GM20431 (cell line): ENCODE results near the gene ODAD4.
"Not testable (repeated sequence)": the region's sequence is repeated elsewhere in the genome, so short reads cannot be mapped to it uniquely, and the experiment has no call there.

ENCODE experiments used
- in situ Hi-C: fragments of 300-500 bp; cut with MseI, MboI; formaldehyde crosslinking; loops from one replicate; pipeline ENCODE4 v1.15.0; 2020; ENCODE audit warnings: low sequenced_read_pairs; ENCODE audit not compliant: unreplicated experiment

Gene ODAD4

DNA sequence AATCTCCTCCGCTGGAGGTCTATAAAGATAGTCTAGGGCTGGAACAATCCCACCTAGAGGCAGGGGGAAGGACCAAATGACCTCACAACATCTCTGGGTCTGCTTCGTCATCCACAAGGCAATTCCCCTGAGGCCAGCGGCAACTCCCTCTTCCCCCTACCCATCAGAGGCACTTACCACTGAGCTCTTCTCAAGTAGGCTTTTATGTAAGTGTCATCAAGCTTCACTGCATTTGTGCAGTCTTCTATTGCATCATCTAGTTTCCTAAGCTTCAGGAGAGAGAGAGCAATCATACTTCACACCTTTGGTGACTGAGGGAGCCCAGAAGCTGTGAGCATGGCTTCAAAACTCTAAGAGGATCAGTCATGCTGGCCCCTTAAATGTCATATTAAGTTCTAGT is 57.2 kb downstream of the ODAD4 start:
- in situ Hi-C loops = no loop called here

DNA sequence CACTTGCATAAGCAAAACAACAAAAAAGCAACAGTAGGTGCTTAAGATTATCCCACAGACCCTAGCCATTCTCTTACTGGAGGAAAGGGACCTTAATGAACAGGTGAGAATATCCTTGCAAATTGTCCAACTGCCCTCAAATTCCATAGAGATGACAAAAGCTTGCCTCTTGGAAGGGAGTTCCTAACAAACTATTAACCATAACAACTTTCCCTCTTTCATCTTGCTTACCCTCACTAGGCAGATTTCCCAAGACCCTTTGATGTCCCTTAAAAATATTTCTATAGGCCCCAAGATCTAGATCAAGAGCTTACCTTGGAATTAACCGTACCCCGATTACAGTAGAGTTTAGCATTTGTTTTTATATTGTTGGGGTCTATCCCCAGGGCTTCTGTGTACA is 58.0 kb downstream of the ODAD4 start:
- in situ Hi-C loops = no loop called here

DNA sequence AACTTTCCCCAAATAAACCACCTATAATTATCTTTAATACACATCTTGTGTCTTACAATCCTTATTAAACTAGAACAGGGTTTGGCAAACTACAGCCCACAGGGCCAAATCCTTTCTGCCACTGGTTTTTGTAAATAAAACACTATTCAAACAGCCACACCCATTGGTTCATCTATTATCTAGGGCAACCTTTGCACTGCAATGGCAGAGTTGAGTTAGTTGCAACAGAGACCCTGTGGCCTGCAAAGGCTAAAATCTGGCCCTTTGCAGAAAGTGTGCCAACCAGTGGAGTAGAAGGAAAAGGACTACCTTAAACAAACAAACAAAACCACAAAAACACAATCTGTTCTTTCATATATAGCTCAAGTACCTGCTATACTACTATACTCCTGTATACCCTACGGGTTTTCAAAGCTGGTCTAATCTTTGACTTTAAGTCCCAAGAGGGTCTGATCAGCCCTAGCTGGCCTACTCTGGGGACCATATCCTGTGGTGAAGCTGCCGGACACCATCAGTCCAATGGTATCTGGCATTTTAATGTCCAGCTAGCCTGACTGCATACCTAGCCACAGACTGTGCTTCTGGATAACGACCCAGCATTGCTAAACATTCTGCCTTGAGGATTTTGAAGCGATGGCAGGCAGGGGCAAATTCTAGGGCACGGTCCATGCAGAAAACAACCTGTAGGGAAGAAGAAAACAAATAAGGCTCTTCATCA is 59.4 kb downstream of the ODAD4 start:
- in situ Hi-C loops = no loop called here

DNA sequence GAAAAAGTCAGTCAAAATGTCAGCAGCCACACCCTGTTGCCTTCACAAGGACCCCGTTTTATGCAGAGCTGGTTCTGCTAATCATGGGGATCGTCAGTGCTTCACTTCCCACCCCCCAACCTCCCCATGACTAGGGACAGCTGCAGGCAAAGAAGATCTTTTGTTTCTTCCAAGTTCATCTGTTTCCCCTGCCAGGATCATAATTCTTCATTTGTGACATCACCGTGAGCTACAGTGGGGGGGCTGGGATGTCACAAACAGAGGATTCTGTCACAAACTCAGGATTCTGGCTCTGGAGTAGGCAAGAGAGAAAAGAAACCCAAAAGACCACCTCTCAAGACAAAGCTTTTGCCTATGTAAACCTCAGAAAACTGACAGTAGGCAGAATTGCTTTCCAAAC is 62.2 kb downstream of the ODAD4 start:
- in situ Hi-C loops = no loop called here

DNA sequence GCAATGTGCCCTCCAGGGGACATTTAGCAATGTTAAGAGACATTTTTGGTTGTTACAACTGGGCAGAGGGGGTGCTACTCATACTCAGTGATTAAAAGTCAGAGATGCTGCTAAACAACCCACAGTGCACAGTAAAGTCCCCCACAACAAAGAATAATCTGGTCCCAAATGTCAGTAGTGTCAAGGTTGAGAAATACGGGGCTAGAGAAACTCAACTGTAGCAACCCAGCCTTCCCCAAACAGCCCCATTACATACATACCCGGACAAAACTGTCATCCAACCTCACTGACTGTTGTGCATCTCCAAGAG is 66.4 kb downstream of the ODAD4 start:
- in situ Hi-C loops = no loop called here

DNA sequence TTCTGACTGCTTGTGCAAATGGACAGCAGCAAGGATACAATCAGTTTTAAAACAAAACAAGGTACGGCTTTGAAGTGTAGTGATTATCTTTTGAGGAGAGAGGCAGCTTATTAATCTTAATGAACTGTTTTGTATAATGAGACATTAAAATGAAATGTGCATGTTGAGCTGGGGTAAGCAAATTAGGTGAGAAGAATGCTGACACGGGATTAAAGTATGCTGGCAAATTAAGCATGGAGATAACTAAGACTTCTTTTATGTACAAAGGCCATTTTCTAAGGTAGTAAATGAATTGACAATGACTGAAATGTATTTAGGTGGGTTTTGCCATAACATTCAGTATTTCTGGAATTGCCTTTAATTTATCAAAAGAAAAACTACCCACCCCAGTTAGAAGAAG is 68.1 kb downstream of the ODAD4 start:
- in situ Hi-C loops = no loop called here

DNA sequence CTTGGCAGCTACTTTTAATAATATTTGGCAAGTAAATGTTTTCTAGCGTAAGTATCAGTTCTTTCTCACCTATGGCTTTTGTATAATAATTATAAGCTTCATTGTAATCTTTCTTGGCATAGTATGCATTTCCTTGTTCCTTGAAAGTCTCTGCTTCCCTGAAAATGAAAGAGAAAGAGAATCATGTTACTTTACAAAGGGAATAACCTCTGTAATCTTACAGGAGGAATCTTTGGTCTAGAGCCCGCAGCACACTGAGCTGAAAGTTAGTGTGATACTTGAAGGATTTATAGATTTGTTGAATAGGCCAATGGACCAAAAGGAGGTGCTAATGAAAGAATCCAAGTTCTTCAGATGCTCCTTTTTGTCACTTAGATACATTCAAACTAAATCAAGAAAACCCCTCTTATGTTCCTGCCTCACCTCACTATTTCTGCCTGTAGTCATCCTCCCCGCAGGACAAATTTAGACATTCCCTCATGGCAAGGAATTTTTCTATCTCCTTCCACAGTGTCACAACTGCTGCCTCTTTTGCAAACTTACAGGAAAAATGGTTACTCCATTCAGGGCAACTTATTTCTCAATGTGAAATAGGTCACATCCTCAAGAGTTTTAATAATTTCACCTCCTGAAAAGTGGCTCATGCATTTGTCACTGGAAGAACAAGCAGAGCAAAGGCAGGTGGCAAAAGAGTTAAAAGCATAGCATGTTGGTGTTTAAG is 70.2 kb downstream of the ODAD4 start:
- in situ Hi-C loops = no loop called here

DNA sequence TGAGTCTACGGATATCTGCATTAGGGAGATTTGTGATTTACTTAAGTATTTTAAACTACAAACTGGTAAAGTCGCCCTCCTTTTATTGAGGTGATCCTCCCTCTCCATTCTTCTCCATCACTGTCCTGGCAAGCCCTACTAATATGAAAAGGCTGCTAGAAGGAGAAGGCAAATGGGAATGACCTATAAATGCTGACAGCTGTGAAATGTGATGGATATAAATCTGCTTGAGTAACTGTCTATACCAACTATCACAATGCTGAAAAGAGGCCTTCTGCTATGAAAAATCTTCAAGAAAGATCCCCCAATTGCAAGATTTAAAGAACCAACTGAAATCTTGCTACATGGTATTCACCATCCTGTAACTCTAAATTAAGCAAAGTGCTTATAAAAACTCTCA is 71.3 kb downstream of the ODAD4 start:
- in situ Hi-C loops = no loop called here

DNA sequence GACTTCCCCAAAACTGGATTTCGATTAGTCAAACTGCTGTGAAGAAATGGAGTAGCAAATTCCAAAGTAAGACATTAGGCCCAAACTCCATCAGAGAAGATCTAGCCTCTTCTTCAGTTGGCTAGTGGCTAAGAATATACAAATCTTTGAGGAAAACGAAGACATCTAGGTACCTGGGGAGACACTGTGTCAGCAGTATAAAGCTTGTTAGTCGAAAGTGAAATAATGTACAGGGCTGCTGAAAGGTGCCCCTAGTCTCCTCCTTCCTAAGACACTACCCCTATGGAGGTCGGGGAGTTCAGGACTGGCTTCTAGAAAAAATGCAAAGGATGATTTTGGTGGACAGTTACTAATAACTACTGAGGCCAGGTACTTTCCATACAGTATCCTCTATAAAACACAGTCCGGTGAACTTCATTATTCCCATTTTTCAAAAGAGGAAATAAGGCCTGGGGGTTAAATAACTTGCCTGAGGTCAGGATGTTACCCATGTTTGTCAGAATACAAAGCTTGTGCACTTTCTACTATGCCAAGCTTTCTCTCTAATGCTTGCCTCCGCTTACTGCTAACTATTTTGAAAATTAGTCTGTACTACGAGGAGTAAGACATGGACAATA is 71.9 kb downstream of the ODAD4 start:
- in situ Hi-C loops = no loop called here

DNA sequence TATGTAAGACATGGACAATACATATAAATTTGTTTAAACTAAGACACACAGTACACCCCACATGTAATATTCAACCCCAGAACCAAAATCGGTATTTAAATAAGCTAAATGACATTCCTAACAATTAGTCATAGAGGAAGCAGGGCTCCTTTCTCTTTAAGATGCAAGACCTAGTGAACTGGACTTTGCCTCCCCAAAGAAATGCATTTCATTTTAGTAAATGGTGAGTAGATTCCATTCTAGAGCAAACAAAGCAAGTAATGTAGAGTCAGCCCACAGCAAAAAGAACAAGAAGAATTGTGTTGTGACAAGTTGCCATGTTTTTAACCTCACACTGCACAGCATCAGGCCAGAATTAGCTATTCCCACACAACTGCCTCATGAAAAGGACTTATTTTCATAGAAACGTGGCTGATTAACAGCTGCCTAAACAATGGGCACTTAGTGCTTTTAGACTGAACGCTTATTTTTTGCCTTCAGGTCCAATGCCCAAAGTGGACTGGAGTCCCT is 72.4 kb downstream of the ODAD4 start:
- in situ Hi-C loops = no loop called here

DNA sequence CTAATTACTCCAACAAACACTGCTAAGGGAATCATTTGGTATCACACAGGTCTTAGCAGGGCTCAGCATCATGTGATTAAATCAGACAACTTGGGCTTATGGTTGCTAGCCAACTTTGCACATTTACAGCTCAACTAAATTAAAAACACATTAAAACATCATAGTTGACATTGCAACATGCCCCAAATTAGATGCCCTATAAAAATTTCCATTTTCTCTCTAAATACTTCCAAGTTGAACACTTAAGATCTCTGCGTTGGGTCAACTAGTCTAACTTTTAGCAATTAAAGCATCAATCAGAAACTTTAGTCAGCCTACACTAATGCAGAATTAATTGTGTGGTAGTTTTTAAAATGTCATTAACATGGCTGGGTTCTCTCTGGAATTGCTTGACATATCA is 74.7 kb downstream of the ODAD4 start:
- in situ Hi-C loops = no loop called here

DNA sequence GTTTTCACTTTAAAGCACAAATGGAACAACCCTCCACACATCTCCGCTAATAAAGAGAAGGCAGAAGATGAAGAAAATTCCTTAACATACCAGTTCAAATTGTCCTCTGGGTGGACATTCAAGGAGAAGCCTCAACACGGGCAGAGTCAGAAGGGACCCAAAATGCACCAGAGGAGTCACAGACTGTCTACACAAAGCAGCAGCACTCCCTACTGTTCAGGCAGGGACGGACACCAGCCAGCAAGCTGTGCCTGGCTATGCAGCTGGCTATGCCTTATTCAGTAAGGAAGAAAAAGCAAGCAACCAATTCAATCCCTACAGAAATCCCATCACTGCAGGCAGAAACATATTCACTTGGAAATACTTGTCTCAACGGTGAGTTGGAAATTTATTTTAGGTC is 78.8 kb downstream of the ODAD4 start:
- in situ Hi-C loops = no loop called here

DNA sequence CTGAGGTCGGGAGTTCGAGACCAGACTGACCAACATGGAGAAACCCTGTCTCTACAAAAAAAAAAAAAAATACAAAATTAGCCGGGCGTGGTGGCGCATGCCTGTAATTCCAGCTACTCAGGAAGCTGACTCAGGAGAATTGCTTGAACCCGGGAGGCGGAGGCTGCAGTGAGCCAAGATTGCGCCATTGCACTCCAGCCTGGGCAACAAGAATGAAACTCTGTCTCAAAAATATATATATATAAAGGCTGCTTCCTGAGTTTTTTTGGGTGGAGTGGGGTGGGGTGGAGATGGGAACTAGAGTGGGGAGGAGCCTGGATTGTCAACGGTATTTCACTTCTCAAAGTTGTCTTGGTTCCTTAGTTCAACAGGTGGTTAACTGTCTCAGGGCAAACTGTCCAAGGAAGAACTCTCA is 79.9 kb downstream of the ODAD4 start:
- in situ Hi-C loops = not testable (repeated sequence)

DNA sequence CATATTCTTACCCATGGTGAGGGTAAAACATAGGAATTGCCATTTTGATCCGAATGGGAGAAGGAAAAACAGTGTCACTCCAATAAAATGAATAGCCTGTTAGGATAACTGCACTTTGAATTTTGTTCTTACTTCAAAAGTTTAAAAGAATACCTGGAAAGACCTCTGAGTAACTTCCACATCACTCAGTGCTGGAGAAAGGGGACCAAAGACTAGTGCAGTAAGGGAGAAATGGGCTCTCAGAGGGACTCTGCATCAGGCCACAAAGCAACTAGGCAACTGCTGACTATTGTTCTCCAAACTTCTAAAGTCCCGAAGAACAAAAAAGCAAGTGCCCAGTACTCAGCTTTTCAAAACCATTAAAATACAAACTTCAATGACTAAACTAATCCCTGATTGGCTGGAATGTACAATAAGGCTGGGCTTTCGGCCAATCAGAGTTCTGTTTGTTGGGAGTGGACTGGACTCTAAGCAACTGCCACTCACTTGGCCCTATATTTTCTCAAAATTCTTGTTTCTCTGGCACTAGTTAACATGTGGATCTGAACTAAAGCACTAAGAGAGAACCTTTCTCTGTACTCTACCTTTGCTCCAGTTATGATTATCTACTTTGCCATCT is 80.6 kb downstream of the ODAD4 start:
- in situ Hi-C loops = no loop called here

DNA sequence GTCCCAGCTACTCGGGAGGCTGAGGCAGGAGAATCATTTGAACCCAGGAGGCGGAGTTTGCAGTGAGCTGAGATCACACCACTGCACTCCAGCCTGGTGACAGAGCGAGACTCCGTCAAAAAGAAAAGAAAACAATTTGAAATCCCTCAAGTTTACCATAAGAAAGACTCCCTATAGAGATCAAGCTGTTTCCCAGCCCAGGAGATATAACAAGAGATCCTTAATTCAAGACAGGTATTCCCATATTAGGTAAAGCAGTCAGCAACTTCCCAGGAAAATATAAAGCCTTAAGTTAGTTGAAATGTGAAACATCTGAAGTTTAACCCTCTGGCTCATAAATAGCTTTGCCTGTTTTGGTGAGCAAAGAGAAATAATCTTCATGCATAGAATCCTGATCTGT is 81.9 kb downstream of the ODAD4 start:
- in situ Hi-C loops = not testable (repeated sequence)

DNA sequence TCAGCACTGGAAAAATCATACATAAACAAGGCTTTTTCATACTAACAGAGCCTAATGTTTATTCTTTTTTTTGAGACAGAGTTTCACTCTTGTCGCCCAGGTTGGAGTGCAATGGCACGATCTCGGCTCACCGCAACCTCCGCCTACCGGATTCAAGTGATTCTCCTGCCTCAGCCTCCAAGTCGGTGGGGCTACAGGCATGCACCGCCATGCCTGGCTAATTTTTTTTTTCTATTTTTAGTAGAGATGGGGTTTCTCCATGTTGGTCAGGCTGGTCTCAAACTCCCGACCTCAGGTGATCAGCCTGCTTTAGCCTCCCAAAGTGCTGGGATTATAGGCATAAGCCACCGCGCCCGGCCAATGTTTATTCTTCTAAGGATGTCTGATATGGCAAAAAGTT is 83.3 kb downstream of the ODAD4 start:
- in situ Hi-C loops = not testable (repeated sequence)
